Measurements from ENCODE around the gene FANCG.
A peak's percentile ranks its signal among the peaks of the same experiment; 100 is the strongest.

The FANCG gene

DNA sequence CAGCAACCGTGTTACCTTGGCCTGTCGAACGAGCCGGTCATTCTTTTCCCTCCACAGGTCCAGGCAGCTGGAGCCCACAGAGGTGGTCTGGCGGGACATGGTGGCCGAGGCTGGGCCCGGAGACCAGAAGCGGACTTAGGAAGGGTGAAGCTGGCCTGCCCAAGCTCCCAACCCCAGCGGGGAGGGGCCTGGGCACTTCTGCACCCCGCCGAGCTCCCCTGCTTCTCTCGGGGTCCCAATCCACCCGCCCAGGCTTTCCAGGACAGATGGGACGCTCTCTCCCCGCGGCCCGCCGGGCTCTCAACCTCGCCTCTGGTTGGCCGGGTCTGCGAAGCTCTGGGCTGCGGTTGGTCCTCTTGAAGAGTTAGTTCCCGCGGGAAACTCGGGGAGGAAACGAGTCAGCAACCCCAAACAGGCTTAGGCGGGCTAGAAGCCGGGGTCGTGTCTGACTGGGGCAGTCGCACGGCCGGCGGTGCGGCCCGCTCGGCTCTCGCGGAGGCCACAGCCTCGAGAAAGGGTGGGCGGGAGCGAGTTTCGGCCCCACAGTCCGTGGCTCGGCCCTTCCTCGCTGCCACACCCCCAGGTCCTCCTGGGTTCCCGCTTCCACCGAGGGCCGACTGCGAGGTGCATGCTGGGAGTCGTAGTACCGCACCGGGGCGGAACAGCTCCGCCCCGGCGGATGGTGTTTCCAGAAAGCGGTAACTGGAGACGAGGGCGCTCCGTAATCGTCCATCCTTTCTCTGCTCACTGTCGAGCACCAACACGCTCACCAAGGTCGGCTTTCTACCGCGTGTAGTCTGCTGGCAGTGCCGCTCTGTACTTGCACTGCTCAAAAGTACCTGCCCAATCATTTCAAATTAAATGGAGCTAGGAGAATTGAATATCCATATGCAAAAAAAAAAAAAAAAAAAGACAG is at the start of gene FANCG:
Gene FANCG, minus strand, starts transcription at position 517 of the 916 bp plus-strand sequence. Its CDS starts 418 bp downstream, at position 99.
- DNase-seq (ENCODE audit: extremely low spot score, insufficient read length, low read depth) = peak; percentile 83
- peak; percentile 97 for FAIRE-seq

- FAIRE-seq (peak; percentile 90), DNase-seq (ENCODE audit: extremely low spot score, insufficient read length, low read depth) (peak; percentile 71)
Observed at GRCh38 chr9:35116898-35117551, 37.3 kb upstream of the FANCG start.

- no peak for DNase-seq (ENCODE audit: extremely low spot score, insufficient read length, low read depth)
- no peak for FAIRE-seq
Observed at GRCh38 chr9:35116539-35116897, 36.8 kb upstream of the FANCG start.

- peak; percentile 86 for FAIRE-seq
- peak; percentile 82 for DNase-seq (ENCODE audit: extremely low spot score, insufficient read length, low read depth)
Observed at GRCh38 chr9:35115680-35116538, 36.2 kb upstream of the FANCG start, which contains the start of gene ATOSB. TSS of gene ATOSB (minus strand) at chr9:35115862. CDS start at chr9:35108274, 7,588 bp downstream.

- FAIRE-seq (peak; percentile 79), DNase-seq (ENCODE audit: extremely low spot score, insufficient read length, low read depth) (no peak)
Observed at GRCh38 chr9:35114840-35115628, 35.3 kb upstream of the FANCG start.

- FAIRE-seq (peak; percentile 83), DNase-seq (ENCODE audit: extremely low spot score, insufficient read length, low read depth) (no peak)
Observed at GRCh38 chr9:35114113-35114839, 34.5 kb upstream of the FANCG start.

DNA sequence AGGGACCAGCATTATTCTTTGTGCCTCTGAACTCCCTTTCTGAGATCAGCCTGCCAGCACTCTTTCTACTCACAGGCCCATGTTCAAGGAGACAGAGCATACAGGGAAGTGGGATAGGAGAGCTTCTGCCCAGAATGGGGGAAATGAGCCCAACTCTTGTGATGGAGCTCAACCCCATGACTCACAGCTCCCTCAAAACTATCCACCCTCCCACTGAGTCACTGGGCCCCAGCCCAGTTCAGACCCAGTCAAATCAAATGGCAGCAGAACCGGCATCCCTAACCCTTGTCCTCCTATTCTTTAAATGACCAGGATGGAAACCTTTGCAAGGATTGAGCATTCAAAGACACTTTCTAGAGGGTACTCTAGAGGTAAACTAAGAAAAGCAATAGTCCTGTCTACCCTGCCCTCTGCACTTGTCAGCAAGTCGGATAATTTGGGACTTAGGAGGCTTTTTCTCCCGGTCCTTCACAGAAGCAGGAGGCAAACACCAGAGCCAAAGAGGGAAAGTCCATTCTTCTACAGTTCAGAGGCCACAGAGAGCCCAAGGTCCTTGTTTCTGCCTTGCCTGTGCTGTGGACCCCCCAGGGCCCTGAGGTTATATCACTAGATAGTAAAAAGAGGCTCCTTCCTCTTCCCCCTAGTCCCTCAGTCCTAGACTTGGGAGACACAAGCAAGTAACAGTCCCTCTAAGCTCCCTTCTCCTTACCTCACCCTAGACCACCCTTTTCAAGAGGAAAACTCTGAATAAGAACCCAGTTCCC is 32.7 kb upstream of the FANCG start:
- DNase-seq (ENCODE audit: extremely low spot score, insufficient read length, low read depth) = no peak

DNA sequence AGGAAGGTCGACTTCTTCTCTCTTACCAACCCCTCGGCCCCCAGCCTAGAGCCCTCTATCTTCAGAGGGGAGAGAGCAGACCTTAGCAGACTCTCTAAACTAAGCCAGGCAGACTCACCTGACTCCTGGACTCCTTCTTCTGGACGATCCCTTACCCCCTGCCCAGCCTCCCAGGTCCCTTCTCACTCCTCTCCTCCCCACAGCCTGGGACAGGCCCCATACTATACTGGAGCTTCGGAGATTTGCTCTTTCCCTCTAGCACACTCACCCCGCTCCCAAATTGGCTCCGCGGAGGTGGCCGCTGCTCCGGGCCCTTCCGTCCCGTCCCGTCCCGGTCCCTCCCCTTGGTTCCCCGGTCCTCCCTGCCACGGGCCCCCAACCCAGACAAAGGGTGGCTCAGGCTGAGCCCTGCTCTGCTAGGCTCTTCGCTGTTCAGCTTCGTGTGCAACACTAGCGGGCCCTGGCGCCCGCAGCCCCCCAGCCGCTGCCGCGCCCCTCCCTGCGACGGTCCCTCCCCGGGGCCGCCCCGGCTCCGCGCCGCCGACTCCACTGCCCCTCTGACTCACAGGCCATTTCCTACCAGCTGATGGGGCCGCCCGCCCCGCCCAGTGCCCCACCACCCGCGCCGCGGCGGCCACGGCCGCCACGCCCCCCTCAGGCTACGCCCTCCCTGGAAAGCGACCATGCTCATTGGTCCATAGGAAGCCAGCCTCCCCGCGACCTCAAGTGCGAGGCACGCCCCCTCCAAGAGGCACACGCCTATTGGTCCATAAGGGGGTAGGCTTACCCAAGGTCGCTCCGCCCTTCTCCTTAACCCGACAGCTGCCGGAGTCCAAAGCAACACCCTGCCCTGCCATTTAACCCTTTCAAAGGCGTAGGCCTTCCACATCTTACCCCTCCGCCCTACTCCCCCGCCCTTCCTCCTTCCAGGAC is 31.5 kb upstream of the FANCG start:
- FAIRE-seq = peak; percentile 98
- peak; percentile 90 for DNase-seq (ENCODE audit: extremely low spot score, insufficient read length, low read depth)

More for the DNA sequence above, 32.7 kb upstream of the FANCG start:
- FAIRE-seq = no peak

DNA sequence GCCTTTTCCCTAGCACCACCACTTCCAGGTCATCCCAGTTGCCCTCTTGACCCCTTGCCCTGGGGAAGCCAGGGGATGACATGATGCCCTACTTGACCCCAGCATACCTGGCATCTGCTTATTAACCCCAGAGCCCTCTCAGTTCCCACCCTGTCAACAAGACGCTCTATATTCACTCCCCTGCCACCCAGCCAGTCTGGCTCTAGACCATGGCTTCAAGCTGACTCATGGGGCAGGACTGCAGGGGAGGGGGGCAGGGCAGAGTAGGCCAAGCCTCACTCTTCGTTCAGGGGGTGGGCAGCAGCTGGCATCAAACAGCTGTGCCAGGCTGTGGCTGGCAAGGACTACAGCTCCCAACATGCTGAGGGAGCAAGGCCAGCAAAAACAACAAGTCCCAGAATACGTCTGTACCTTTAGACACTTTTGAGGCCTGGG is 30.6 kb upstream of the FANCG start:
- FAIRE-seq = no peak

DNA sequence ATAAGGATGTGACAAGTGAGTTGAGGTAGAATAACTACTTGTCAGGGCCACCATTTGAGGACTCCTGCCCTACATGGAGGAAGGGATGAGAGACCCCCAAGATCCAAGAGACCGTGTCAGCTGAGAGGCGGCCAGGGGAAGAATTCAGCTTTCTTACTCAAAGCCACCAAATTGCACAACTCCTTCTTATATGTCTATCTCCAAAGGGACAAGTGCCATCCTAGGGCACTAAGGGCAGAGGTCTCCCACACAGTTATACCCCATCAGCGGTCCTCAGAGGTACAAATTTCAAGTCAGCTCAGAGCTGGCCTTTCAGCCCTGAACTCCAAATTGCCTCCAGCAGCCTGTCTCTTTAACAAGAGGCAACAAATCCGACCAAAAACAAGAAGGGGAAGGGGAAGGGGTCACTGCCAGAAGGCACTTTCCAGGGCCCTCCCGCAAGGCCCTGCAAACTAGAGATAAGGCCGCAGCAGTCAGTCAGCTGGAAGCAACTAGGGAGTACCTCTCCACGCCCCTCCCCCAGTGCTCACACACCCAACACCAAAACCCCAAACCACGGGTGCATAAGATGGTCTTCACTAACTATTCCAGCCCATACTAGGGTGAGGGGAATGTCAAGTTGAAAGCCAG is 29.3 kb upstream of the FANCG start:
- no peak for FAIRE-seq
- DNase-seq (ENCODE audit: extremely low spot score, insufficient read length, low read depth) = no peak

More for the DNA sequence above, 30.6 kb upstream of the FANCG start:
- no peak for DNase-seq (ENCODE audit: extremely low spot score, insufficient read length, low read depth)

GRCh38 chr9:35108461-35108860 is 28.7 kb upstream of the FANCG start:
- no peak for FAIRE-seq

DNA sequence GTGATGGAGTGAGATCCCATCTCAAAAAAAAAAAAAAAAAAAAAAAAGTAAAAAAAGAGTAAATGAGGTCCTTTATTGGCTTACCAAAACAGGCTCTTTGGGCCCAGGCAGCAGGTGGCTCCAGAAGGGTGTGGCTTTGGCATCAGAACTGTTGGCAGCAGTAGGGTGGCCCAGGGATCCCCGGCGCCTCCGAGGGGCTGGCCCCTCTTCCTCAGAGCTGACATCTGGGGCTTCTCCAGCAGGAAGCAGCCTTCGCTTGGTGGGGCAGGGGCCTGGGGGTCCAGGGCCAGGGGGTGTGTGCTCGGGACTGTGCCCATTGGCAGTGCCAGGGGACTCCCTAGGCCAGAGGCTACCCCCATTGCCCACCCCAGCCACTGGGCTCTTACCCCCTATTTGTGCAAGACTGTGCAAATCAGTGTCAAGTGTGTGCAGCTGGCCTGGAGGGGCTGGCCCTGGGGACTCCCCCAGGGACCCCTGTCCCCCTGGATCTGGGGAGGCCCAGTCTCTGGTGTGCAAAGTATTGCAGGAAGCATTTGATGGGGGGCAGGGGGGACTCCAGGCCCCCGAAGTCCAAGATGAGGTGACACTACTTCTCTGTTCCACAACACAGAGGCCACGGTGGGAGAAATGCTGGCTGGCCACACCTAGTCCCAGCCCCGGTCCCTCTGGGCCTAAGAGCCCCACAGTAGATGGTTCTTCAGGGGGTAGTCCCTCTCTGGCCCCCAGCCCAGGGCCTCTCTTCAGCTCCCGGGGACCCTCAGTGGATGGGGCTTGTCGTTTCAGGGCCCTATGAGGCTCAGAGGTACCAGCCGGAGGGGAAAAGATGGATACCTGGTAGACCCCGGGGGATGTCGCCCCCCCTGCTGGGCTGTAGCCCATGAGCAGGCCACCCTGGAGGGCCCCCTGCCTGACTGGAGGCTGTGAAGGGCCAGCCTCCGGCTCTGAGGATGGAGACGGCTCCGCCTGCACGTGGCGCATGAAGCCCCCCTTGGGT is 27.9 kb upstream of the FANCG start:
- FAIRE-seq = no peak

More at GRCh38 chr9:35108461-35108860, 28.7 kb upstream of the FANCG start:
- DNase-seq (ENCODE audit: extremely low spot score, insufficient read length, low read depth) = no peak

DNA sequence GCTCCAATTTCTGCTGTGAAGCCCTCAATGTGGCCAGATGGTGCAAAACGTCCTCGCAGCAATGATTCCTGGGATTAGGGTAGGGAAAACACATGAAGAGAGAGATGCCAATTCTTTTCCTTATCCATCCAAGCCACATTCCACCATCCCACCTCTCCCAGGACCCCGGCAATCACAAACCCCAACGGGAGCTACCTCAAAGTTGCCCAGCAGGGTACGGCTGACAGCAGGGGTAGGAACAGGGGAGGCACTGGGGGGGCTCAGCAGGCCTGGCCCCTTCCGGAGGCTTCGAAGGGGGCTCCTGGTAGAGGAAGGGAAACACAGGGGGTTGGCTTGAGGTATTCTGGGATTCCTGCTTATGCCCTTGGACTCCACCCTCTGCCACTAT is 26.6 kb upstream of the FANCG start:
- FAIRE-seq (no peak), DNase-seq (ENCODE audit: extremely low spot score, insufficient read length, low read depth) (no peak)

More for the DNA sequence above, 27.9 kb upstream of the FANCG start:
- DNase-seq (ENCODE audit: extremely low spot score, insufficient read length, low read depth) = no peak

DNA sequence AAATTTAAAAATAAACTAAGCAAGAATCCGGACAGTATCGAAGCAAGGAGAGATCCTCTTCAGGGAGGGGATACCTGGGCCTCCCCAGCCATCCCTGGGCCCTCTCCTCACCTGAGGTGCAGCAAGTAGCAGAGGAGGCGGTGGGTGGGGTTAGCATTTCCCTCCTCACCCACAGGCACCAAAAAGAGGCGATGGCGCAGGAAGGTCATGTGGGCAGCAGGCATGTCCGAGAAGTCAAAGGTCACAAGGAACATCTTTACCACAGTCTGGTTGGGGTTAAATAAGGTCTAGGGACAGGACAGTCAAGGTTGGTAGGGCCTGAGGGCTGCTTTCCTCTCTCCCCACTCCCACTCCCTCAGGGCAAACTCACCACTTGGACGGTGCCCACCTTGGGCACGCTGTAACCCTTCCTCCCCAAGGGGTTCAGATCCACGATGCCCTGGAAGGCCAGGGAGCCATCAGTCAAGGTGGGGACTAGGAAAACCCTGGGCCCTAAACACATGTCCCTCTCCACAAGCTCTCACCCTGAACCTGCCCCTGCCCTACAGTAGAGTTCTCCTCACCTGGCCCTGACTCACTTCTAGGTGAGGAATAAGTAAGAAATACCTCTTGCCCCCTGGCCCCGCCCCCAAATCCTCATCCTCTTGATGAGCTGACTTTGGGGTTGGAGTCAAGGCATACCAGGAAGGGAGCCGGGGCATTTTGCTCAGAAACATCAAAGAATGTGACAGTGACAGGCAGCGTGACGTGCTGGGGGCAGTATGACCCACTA is 26.0 kb upstream of the FANCG start:
- DNase-seq (ENCODE audit: extremely low spot score, insufficient read length, low read depth) = no peak
- no peak for FAIRE-seq

DNA sequence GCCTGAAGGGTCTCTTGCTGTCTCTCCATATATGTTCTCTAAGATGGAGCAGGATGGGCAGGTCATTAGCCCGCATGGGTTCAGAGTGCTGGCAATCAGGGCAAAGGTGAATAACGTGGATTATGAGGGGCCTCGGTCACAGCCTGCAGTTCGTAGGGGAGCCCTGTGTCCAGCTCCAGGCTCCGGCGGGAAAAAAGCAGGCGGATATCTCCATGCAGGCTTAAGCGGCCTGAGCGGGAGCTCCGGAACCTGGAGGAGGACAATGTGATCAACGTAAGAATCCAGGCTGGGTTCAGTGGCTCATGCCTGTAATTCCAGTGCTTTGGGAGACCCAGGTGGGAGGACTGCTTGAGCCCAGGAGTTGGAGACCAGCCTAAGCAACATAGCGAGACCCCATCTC is 25.4 kb upstream of the FANCG start:
- FAIRE-seq = no peak
- no peak for DNase-seq (ENCODE audit: extremely low spot score, insufficient read length, low read depth)

Data from GM18507 (cell line).